HUES48 (cell line): ENCODE results near the gene KDR.

Experiments
- H3K27ac ChIP-seq: one replicate; pipeline ENCODE4 v1.7.0; 2013; ENCODE audit warnings: low read depth, low read length, inconsistent platforms
- H3K27me3 ChIP-seq: 2 replicates; pipeline ENCODE4 v1.6.1; 2013; ENCODE audit warnings: mild to moderate bottlenecking, low read length; ENCODE audit not compliant: control insufficient read depth, insufficient read depth
- H3K36me3 ChIP-seq: 2 replicates; pipeline ENCODE4 v1.6.1; 2013; ENCODE audit warnings: low read length; ENCODE audit not compliant: control insufficient read depth, insufficient read depth
- H3K4me1 ChIP-seq: 2 replicates; pipeline ENCODE4 v1.6.1; 2013; ENCODE audit warnings: mild to moderate bottlenecking, low read length; ENCODE audit not compliant: control insufficient read depth, insufficient read depth
- H3K4me3 ChIP-seq: 2 replicates; pipeline ENCODE4 v1.5.1; 2013; ENCODE audit warnings: mild to moderate bottlenecking, low read depth, low read length
- H3K9ac ChIP-seq: 2 replicates; pipeline ENCODE4 v1.6.1; 2013; ENCODE audit warnings: mild to moderate bottlenecking, low read depth, low read length, moderate library complexity
- H3K9me3 ChIP-seq: 2 replicates; pipeline ENCODE4 v1.6.1; 2013; ENCODE audit warnings: low read length; ENCODE audit not compliant: control insufficient read depth, insufficient read depth

KDR gene

GRCh38 chr4:55123791-55124190 lies 1.6 kb downstream of the KDR start:
- peaks cover 13% of the 10 kb centered on the region for H3K4me1 ChIP-seq
- peaks cover 32% of the 10 kb centered on the region for H3K27me3 ChIP-seq
- H3K9ac ChIP-seq = no peak overlapping the region
- H3K4me3 ChIP-seq = peak overlapping the region; percentile 77
- no peaks in the 10 kb centered on the region for H3K9me3 ChIP-seq
- no peak overlapping the region for H3K27ac ChIP-seq
- peaks cover 13% of the 10 kb centered on the region; the same call in 1 of the 2 replicates for H3K36me3 ChIP-seq

DNA sequence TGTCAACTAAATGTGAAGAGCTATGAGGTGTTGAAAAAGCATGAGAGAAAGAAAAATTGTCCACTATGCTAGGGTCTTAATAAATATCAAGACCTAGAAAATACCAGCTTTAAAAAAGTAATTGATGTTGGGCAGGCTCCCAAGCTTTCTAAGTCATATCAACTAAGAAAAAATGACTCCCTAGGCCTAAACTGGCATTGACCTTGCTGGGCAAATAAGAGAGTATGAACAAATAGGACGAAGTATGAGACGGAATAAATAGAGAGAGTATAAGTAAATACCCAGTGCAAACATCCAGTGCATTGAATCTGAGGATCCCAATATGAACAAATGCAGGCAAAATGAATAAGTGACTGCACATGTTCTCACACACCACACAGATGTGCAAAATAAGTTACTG lies 3.2 kb downstream of the KDR start:
- peaks cover 15% of the 10 kb centered on the region for H3K4me1 ChIP-seq
- H3K27me3 ChIP-seq = peaks cover 32% of the 10 kb centered on the region
- no peak overlapping the region for H3K27ac ChIP-seq
- H3K4me3 ChIP-seq = peak overlapping the region; percentile 1; the same call in 1 of the 2 replicates
- no peak overlapping the region for H3K9ac ChIP-seq
- no peaks in the 10 kb centered on the region for H3K9me3 ChIP-seq
- H3K36me3 ChIP-seq = peaks cover 26% of the 10 kb centered on the region; the same call in 1 of the 2 replicates

DNA sequence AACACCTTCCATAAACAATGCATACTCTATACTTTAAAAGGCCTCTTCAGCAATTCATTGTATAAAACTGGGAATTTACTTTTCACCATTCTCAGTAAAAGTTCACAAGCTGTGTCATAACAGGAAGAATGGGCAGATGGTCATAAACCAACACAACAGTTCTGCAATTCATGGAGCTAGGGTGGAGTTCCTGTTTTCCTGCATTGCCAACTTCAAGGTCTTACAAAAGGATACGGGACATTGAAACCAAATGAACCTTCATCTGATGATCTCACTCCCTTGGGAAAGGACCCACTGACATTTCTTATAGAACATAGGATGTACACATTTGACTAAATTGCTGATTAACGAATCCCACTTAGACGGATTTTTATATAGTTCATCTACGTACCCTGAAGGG lies 4.1 kb downstream of the KDR start:
- Histone ChIP-seq H3K9me3 (no peaks in the 10 kb centered on the region), H3K9ac (no peak overlapping the region), H3K36me3 (peaks cover 33% of the 10 kb centered on the region), H3K27ac (no peak overlapping the region), H3K4me1 (peaks cover 20% of the 10 kb centered on the region), H3K27me3 (peaks cover 25% of the 10 kb centered on the region), H3K4me3 (no peak overlapping the region)

DNA sequence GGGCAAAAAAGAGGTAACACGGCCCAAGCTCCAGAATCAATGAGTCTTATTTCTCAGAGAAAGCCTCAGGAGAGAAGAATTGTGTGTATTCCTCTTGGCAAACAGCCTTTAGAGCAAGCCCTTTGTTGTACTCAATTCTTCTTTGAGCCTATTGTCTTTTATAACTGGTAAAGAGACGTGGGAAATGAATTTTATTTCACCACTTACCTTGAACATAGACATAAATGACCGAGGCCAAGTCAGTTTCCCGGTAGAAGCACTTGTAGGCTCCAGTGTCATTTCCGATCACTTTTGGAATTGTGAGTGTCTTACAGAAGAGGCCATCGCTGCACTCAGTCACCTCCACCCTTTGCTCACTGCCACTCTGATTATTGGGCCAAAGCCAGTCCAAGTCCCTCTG lies 7.0 kb downstream of the KDR start:
- no peak overlapping the region for H3K9ac ChIP-seq
- no peak overlapping the region for H3K4me3 ChIP-seq
- peaks cover 5% of the 10 kb centered on the region; the same call in 1 of the 2 replicates for H3K27me3 ChIP-seq
- H3K9me3 ChIP-seq = no peaks in the 10 kb centered on the region
- H3K36me3 ChIP-seq = peaks cover 59% of the 10 kb centered on the region
- H3K4me1 ChIP-seq = peaks cover 12% of the 10 kb centered on the region
- no peak overlapping the region for H3K27ac ChIP-seq

GRCh38 chr4:55117511-55117910 lies 7.9 kb downstream of the KDR start:
- Histone ChIP-seq H3K9ac (no peak overlapping the region), H3K9me3 (no peaks in the 10 kb centered on the region), H3K4me3 (no peak overlapping the region), H3K27me3 (no peaks in the 10 kb centered on the region), H3K4me1 (peaks cover 11% of the 10 kb centered on the region), H3K27ac (no peak overlapping the region), H3K36me3 (peaks cover 67% of the 10 kb centered on the region)

DNA sequence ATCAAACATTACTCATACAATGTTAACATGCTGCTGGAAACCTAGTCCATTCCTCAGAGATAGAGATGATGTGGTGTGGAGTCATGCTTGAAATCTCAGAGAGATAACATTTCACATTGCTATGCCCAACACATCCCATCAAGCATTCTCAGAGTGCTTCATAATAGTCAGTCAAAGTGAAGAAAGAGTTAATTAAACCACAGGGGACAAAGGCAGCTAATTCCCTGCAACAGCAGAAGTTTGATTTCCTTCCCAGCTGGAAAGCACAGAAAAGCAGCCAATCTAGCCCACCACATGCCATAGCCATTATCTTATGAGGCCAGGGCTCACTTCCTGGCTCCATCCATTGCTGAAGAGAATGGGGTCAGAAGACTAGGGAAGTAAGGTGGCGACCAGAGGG lies 8.9 kb downstream of the KDR start:
- Histone ChIP-seq H3K9ac (no peak overlapping the region), H3K4me1 (peaks cover 11% of the 10 kb centered on the region), H3K9me3 (no peaks in the 10 kb centered on the region), H3K4me3 (no peak overlapping the region), H3K27ac (no peak overlapping the region), H3K36me3 (peaks cover 74% of the 10 kb centered on the region), H3K27me3 (no peaks in the 10 kb centered on the region)

DNA sequence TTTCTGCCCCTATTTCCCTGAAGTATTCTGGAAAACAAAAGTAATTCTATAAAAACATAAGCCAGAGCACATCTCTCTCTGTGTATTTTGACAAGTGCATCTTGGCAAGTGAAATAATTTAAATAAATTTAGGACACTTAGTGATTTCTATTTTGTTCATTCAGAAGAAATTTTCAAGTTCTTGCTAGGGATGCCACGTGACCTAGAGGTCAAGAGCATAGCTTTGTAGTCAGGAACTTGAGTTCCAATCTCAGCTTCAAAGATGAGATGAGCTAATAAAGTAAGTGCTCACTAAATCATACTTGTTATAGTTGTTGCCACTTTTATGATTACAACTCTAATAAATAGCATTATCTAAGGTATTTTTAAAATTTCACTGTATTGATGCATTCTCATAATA lies 13.8 kb downstream of the KDR start:
- Histone ChIP-seq H3K36me3 (peaks cover 87% of the 10 kb centered on the region), H3K4me1 (peaks cover 3% of the 10 kb centered on the region), H3K27me3 (no peaks in the 10 kb centered on the region), H3K4me3 (no peak overlapping the region), H3K27ac (no peak overlapping the region), H3K9ac (no peak overlapping the region), H3K9me3 (no peaks in the 10 kb centered on the region)

DNA sequence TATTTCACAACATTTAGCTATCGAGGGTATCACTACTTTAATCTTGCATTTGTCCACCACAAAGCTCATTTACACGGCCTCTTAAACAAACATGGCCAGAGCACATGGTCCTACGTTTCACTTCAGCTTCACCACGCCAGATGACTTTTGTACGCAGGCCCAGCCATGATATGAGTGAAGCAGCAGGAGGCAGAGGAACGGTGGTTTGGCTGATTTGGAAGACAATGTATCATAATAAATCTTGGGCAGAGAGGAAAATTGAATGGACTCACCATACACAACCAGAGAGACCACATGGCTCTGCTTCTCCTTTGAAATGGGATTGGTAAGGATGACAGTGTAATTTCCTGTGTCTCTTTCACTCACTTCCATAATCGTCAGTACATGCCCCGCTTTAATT lies 15.3 kb downstream of the KDR start:
- Histone ChIP-seq H3K27me3 (no peaks in the 10 kb centered on the region), H3K9me3 (no peaks in the 10 kb centered on the region), H3K4me1 (no peaks in the 10 kb centered on the region), H3K4me3 (no peak overlapping the region), H3K27ac (no peak overlapping the region), H3K9ac (no peak overlapping the region), H3K36me3 (peaks cover 93% of the 10 kb centered on the region)

GRCh38 chr4:55107054-55107453 lies 18.3 kb downstream of the KDR start:
- Histone ChIP-seq H3K9ac (no peak overlapping the region), H3K27me3 (no peaks in the 10 kb centered on the region), H3K36me3 (peaks cover 97% of the 10 kb centered on the region), H3K9me3 (no peaks in the 10 kb centered on the region), H3K4me3 (no peak overlapping the region), H3K4me1 (no peaks in the 10 kb centered on the region), H3K27ac (no peak overlapping the region)

- H3K4me1 ChIP-seq = no peaks in the 10 kb centered on the region
- H3K27ac ChIP-seq = no peak overlapping the region
- H3K27me3 ChIP-seq = no peaks in the 10 kb centered on the region
- H3K36me3 ChIP-seq = peaks cover 99% of the 10 kb centered on the region
- H3K9ac ChIP-seq = no peak overlapping the region
- no peaks in the 10 kb centered on the region for H3K9me3 ChIP-seq
- H3K4me3 ChIP-seq = no peak overlapping the region
Observed at GRCh38 chr4:55103224-55103623, 22.2 kb downstream of the KDR start.

DNA sequence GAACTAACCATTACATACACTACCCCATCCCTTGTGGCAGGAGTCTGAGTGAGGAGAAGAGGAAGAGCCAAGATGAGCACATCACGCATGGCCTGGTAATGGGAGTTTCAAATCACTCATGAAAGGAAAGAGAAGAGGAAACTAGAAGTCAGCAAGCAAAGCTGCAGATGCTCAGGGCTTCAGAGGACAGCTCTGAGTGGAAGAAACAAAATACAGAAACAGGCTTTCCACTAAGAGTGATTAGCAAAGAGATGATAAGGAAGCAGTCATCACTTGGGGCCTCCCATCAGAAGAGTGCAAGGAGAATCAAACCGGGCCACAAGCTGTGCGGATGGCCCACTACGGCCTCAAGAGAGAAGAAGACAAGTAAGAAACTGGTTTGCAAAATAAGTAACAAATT lies 25.6 kb downstream of the KDR start:
- H3K27me3 ChIP-seq = no peaks in the 10 kb centered on the region
- H3K9me3 ChIP-seq = no peaks in the 10 kb centered on the region
- no peak overlapping the region for H3K9ac ChIP-seq
- H3K4me1 ChIP-seq = no peaks in the 10 kb centered on the region
- no peak overlapping the region for H3K27ac ChIP-seq
- no peak overlapping the region for H3K4me3 ChIP-seq
- H3K36me3 ChIP-seq = peaks cover 99% of the 10 kb centered on the region
